ENCODE data around the gene LYAR. TPM values are rescaled to one million over a fixed set of nuclear protein-coding genes. Genes with fewer than 3 reads are reported as not detected.

The LYAR gene
- total RNA-seq (2014; rRNA removed) (37.5 and 41.3 TPM in 2 replicates), Bru-seq, nascent RNA (percentile 67 among the genes with signal in this experiment), BruChase-seq, experiment 1, labeled RNA remaining after a 6-hour chase (percentile 84 among the genes with signal in this experiment), BruChase-seq, experiment 2, labeled RNA remaining after a 2-hour chase (percentile 69 among the genes with signal in this experiment)
- long read RNA-seq, transcript LYAR-201 (10 exons, 1,569 nt): major isoform, 7 of 12 reads
- long read RNA-seq, partial matches to known transcripts: 5 of 12 reads
- long read RNA-seq, other reads (novel, unspliced or antisense): 0 of 12 reads

- Histone ChIP-seq H3K36me3 (ENCODE audit: low read depth, low read length) (peaks cover 11% of the 10 kb centered on the region; the same call in 1 of the 2 replicates), H3K4me3 (ENCODE audit: low read length) (peak within 1 kb of the TSS; percentile 88), H2AFZ (ENCODE audit: low read length) (peak within 1 kb of the TSS; percentile 84), H3K9ac (ENCODE audit: low read length) (peak within 1 kb of the TSS; percentile 95), H3K4me1 (ENCODE audit: insufficient read depth, low read length) (peaks cover 18% of the 10 kb centered on the region), H4K20me1 (ENCODE audit: low read length) (0 out of 2 replicates have a peak, but pooled peaks cover 4% of the 10 kb centered on the region), H3K79me2 (ENCODE audit: low read length) (peaks cover 85% of the 10 kb centered on the region), H3K4me2 (ENCODE audit: low read length) (peak within 1 kb of the TSS; percentile 98), H3F3A (ENCODE audit: low read length, unreplicated experiment) (no peaks in the 10 kb centered on the region), H3K9me2 (replicated peaks; ENCODE audit: low read length) (no peaks in the 10 kb centered on the region), H3K9me3 (ENCODE audit: low read length) (no peaks in the 10 kb centered on the region), H3K27ac (ENCODE audit: low read length) (peak within 1 kb of the TSS; percentile 17; the same call in 1 of the 2 replicates), H3K27me3 (ENCODE audit: low read length) (no peaks in the 10 kb centered on the region)
- TF ChIP-seq EZH2phosphoT487 (IDR thresholded peaks at IDR 0.05; ENCODE audit: borderline replicate concordance, low read length) (no peak), EZH2 (IDR thresholded peaks at IDR 0.05; ENCODE audit: low read length, unreplicated experiment) (no peak)
- intact Hi-C loops (cut with micrococcal nuclease): no loop called here
- ATAC-seq (peak; percentile 88), DNase-seq (peak; percentile 89)
- POLR2A ChIA-PET (ENCODE audit: unreplicated experiment): interaction anchor here (0.6 kb wide), 1 partner anchor 8 kb away, joined by 3 read pairs; no protein-coding TSS in a partner anchor
- no TSS peak for BruUV-seq (replicated peaks)
- CTCF ChIA-PET: no interaction called here
These were observed at the start of gene LYAR, which contains the start of gene ZBTB49 for GRCh38 chr4:4289941-4290850. LYAR (minus strand) TSS chr4:4290154; CDS start chr4:4283742, 6,412 bp downstream. ZBTB49 (plus strand) TSS chr4:4290251; CDS start chr4:4299946, 9,695 bp downstream.

GRCh38 chr4:4339504-4340085, 49.6 kb upstream of the LYAR start:
- no peak for TF ChIP-seq EZH2phosphoT487 (IDR thresholded peaks at IDR 0.05; ENCODE audit: borderline replicate concordance, low read length)
- no peak for TF ChIP-seq EZH2 (IDR thresholded peaks at IDR 0.05; ENCODE audit: low read length, unreplicated experiment)
- TF ChIP-seq CTCF (conservative IDR thresholded peaks at IDR 0.05; ENCODE audit: low read depth, low read length): no peak
- Histone ChIP-seq H3K27me3 (ENCODE audit: low read length) (no peaks in the 10 kb centered on the region), H2AFZ (ENCODE audit: low read length) (no peak overlapping the region), H3F3A (ENCODE audit: low read length, unreplicated experiment) (no peaks in the 10 kb centered on the region), H4K20me1 (ENCODE audit: low read length) (no peaks in the 10 kb centered on the region), H3K4me3 (ENCODE audit: low read length) (no peak overlapping the region), H3K79me2 (ENCODE audit: low read length) (no peaks in the 10 kb centered on the region), H3K36me3 (ENCODE audit: low read depth, low read length) (no peaks in the 10 kb centered on the region), H3K9ac (ENCODE audit: low read length) (no peak overlapping the region), H3K4me2 (ENCODE audit: low read length) (no peak overlapping the region), H3K9me3 (ENCODE audit: low read length) (no peaks in the 10 kb centered on the region), H3K9me2 (replicated peaks; ENCODE audit: low read length) (no peaks in the 10 kb centered on the region), H3K27ac (ENCODE audit: low read length) (no peak overlapping the region), H3K4me1 (ENCODE audit: insufficient read depth, low read length) (no peaks in the 10 kb centered on the region)
- ATAC-seq (no peak), DNase-seq (no peak)
- POLR2A ChIA-PET (ENCODE audit: unreplicated experiment): no interaction called here
- intact Hi-C loops (cut with micrococcal nuclease): no loop called here
- BruUV-seq (replicated peaks): no TSS peak
- CTCF ChIA-PET: no interaction called here
